ENCODE results near the gene LPAR1.

The LPAR1 gene

DNA sequence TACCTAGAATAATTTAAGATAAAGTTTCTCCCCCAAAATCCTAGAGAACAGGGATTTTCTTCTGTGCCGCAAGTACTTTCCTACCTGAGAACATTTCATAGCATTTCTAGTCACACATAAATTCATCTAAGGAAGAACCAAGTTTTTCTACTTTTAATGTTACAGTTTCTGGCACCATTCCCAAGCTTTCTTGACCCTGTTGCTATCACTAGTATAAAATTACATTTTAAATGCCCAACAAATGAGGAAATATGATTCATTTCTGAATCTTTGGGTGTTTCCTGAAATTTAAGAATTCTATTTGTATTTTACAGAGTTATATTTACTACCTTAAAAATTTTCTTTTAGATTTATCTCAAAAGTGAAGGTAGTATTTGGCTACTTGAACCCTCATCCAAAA, 137.8 kb downstream of the LPAR1 start:
- H3K4me1 ChIP-seq (ENCODE audit: control insufficient read depth in 1 of 2, insufficient read depth in 1 of 2, low read depth in 1 of 2, low read length in 1 of 2): no peaks in the 10 kb centered on the region

GRCh38 chr9:110898866-110899265, 139.4 kb downstream of the LPAR1 start:
- Histone ChIP-seq H3K9me3 (no peaks in the 10 kb centered on the region), H3K36me3 (no peaks in the 10 kb centered on the region), H3K4me3 (ENCODE audit: low read depth in 1 of 2, low read length in 1 of 2) (no peak overlapping the region), H3K4me1 (ENCODE audit: control insufficient read depth in 1 of 2, insufficient read depth in 1 of 2, low read depth in 1 of 2, low read length in 1 of 2) (no peaks in the 10 kb centered on the region), H3K27ac (no peak overlapping the region), H3K27me3 (no peaks in the 10 kb centered on the region)
- no peak for TF ChIP-seq CTCF (IDR thresholded peaks at IDR 0.05)

More for the DNA sequence above, 137.8 kb downstream of the LPAR1 start:
- Histone ChIP-seq H3K4me3 (ENCODE audit: low read depth in 1 of 2, low read length in 1 of 2) (no peak overlapping the region), H3K27ac (no peak overlapping the region), H3K27me3 (no peaks in the 10 kb centered on the region), H3K36me3 (no peaks in the 10 kb centered on the region), H3K9me3 (no peaks in the 10 kb centered on the region)
- no peak for TF ChIP-seq CTCF (IDR thresholded peaks at IDR 0.05)

GRCh38 chr9:110898358-110898757, 139.9 kb downstream of the LPAR1 start:
- no peaks in the 10 kb centered on the region for H3K4me1 ChIP-seq (ENCODE audit: control insufficient read depth in 1 of 2, insufficient read depth in 1 of 2, low read depth in 1 of 2, low read length in 1 of 2)
- no peaks in the 10 kb centered on the region for H3K9me3 ChIP-seq
- H3K27ac ChIP-seq: no peak overlapping the region
- TF ChIP-seq CTCF (IDR thresholded peaks at IDR 0.05): no peak
- no peaks in the 10 kb centered on the region for H3K27me3 ChIP-seq
- H3K4me3 ChIP-seq (ENCODE audit: low read depth in 1 of 2, low read length in 1 of 2): no peak overlapping the region
- no peaks in the 10 kb centered on the region for H3K36me3 ChIP-seq

DNA sequence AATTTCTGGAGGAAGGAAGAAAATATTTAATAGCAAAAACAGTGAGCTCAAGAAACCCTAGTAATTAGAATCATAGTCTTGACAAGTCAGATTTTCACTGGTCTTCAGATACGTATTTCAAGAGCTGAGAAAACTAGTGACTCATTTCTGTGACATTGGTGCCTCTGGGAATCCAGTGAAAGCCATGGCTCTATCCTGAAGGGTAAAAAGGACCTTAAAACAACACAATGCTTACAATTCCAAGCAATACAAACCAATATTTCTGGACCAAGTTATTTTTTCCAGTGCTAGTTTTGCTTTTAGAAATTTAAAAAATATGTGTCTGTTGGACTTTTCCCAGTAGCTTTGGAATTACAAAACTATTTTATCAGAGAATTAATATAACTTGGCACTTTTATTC, 140.3 kb downstream of the LPAR1 start:
- no peaks in the 10 kb centered on the region for H3K9me3 ChIP-seq
- H3K4me3 ChIP-seq (ENCODE audit: low read depth in 1 of 2, low read length in 1 of 2): no peak overlapping the region
- no peaks in the 10 kb centered on the region for H3K36me3 ChIP-seq
- TF ChIP-seq CTCF (IDR thresholded peaks at IDR 0.05): no peak
- no peak overlapping the region for H3K27ac ChIP-seq
- H3K27me3 ChIP-seq: no peaks in the 10 kb centered on the region
- no peaks in the 10 kb centered on the region for H3K4me1 ChIP-seq (ENCODE audit: control insufficient read depth in 1 of 2, insufficient read depth in 1 of 2, low read depth in 1 of 2, low read length in 1 of 2)

DNA sequence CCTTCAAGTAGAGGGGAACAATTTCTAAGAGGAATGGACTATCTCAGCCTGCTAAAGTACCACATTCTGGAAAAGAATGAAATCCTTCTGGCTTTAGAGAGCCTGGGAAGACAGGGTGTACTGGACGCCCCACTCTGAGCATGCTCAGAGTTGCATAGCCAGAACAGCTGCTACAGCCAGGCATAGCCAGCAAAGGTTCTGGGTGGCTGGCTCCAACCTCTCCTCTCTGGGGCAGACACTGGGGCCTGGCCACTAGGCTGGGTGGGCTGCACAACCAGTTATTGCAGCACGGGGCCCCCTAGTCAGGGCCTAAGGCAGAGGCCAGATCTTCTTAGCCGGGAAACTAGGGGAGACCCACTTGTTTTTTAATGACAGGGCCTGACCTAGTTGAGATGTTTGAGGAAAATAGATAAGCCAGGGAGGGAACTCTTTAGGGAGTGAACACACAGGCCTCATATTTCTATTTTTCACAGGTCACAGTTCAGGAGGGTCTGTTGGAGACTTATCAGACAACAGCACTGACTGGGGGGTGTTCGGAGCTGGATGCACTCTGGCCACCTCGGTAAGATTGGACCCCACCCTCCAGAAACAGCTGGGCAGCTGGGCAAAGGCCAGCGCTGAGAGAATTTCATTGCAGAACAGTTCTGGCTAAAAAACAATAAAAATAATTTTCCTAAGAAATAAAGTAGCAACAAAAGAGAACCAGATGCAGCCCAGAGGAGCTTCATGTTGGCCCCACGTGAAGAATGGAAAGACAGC, 142.9 kb downstream of the LPAR1 start:
- Histone ChIP-seq H3K27ac (no peak overlapping the region), H3K4me3 (ENCODE audit: low read depth in 1 of 2, low read length in 1 of 2) (no peak overlapping the region), H3K36me3 (no peaks in the 10 kb centered on the region), H3K27me3 (no peaks in the 10 kb centered on the region), H3K9me3 (no peaks in the 10 kb centered on the region), H3K4me1 (ENCODE audit: control insufficient read depth in 1 of 2, insufficient read depth in 1 of 2, low read depth in 1 of 2, low read length in 1 of 2) (no peaks in the 10 kb centered on the region)
- no peak for TF ChIP-seq CTCF (IDR thresholded peaks at IDR 0.05)

Data from neutrophil (primary cell).